SK-N-SH treated with all-trans-retinoic acid at 6 μM for 48 hours (cell line): ENCODE results near the gene BCL3.

Experiments used
- ATAC-seq: fragments of 200-7000 bp; cut with Tn5 transposase; 3 replicates; pipeline ENCODE4 v1.9.1; 2020; ENCODE audit warnings: mild to moderate bottlenecking, moderate library complexity
- ARNTL ChIP-seq: fragments of 450-650 bp; formaldehyde crosslinking; IDR thresholded peaks from 2 replicates; pipeline ENCODE4 v1.5.0; 2020; ENCODE audit warnings: low read depth, mild to moderate bottlenecking, moderate library complexity, borderline replicate concordance
- BACH2 ChIP-seq: fragments of 250-450 bp; sonication (Bioruptor Pico); IDR thresholded peaks from 2 replicates; pipeline ENCODE4 v1.9.0; 2021; ENCODE audit warnings: mild to moderate bottlenecking, borderline replicate concordance
- CREB5 ChIP-seq: fragments of 250-450 bp; sonication (Bioruptor Pico); IDR thresholded peaks from 2 replicates; pipeline ENCODE4 v1.5.1; 2020; ENCODE audit warnings: low read depth, mild to moderate bottlenecking, moderate library complexity
- CSDC2 ChIP-seq: fragments of 250-450 bp; sonication (Bioruptor Pico); IDR thresholded peaks from 2 replicates; pipeline ENCODE4 v1.5.0; 2020; ENCODE audit warnings: mild to moderate bottlenecking, moderate library complexity
- ESRRG ChIP-seq: fragments of 250-450 bp; sonication (Bioruptor Pico); IDR thresholded peaks from 2 replicates; pipeline ENCODE4 v1.6.1; 2021; ENCODE audit warnings: mild to moderate bottlenecking
- GLIS3 ChIP-seq: fragments of 250-450 bp; sonication (Bioruptor Pico); IDR thresholded peaks from 2 replicates; pipeline ENCODE4 v1.5.0; 2020; ENCODE audit warnings: mild to moderate bottlenecking, moderate library complexity
- ISL1 ChIP-seq: fragments of 250-450 bp; sonication (Bioruptor Pico); IDR thresholded peaks from 2 replicates; pipeline ENCODE4 v2.1.2; 2022; ENCODE audit warnings: mild to moderate bottlenecking, moderate library complexity
- OSR1 ChIP-seq: fragments of 250-450 bp; sonication (Bioruptor Pico); IDR thresholded peaks from 2 replicates; pipeline ENCODE4 v1.8.0; 2022; ENCODE audit warnings: moderate library complexity, mild to moderate bottlenecking, inconsistent platforms
- RARB ChIP-seq: fragments of 250-450 bp; sonication (Bioruptor Pico); IDR thresholded peaks from 2 replicates; pipeline ENCODE4 v1.8.0; 2021; ENCODE audit warnings: mild to moderate bottlenecking, moderate library complexity
- SNAI2 ChIP-seq: fragments of 250-450 bp; sonication (Bioruptor Pico); IDR thresholded peaks from 2 replicates; pipeline ENCODE4 v1.5.0; 2020; ENCODE audit warnings: mild to moderate bottlenecking, moderate library complexity
- ZC3H10 ChIP-seq: fragments of 250-450 bp; sonication (Bioruptor Pico); IDR thresholded peaks from 2 replicates; pipeline ENCODE4 v1.5.1; 2021; ENCODE audit warnings: mild to moderate bottlenecking, moderate library complexity
- ZFP3 ChIP-seq: fragments of 250-450 bp; sonication (Bioruptor Pico); IDR thresholded peaks from 2 replicates; pipeline ENCODE4 v1.5.0; 2020; ENCODE audit warnings: mild to moderate bottlenecking, moderate library complexity
- ZFP30 ChIP-seq: fragments of 450-650 bp; formaldehyde crosslinking; IDR thresholded peaks from 2 replicates; pipeline ENCODE4 v1.5.0; 2022; ENCODE audit warnings: mild to moderate bottlenecking, moderate library complexity
- ZNF565 ChIP-seq: fragments of 450-650 bp; formaldehyde crosslinking; conservative IDR thresholded peaks from 2 replicates; pipeline ENCODE4 v1.5.0; 2020; ENCODE audit warnings: low read depth, mild to moderate bottlenecking, moderate library complexity
- ZNF70 ChIP-seq: fragments of 450-650 bp; formaldehyde crosslinking; IDR thresholded peaks from 2 replicates; pipeline ENCODE4 v1.5.0; 2020; ENCODE audit warnings: mild to moderate bottlenecking, moderate library complexity
- TF ChIP-seq, protein P1 (sequence below): fragments of 250-450 bp; sonication (Bioruptor Pico); IDR thresholded peaks from 2 replicates; pipeline ENCODE4 v1.8.0; 2020; ENCODE audit warnings: mild to moderate bottlenecking, moderate library complexity, borderline replicate concordance
- TF ChIP-seq, protein P2 (sequence below): fragments of 250-450 bp; sonication (Bioruptor Pico); IDR thresholded peaks from 2 replicates; pipeline ENCODE4 v1.5.0; 2020; ENCODE audit warnings: mild to moderate bottlenecking, moderate library complexity

BCL3 gene

GRCh38 chr19:44752123-44752815 lies 3.8 kb downstream of the BCL3 start:
- TF ChIP-seq CSDC2 (CRISPR knock-in tag) (no peak), RARB (CRISPR knock-in tag) (no peak), ZNF70 (CRISPR knock-in tag) (no peak), ZNF565 (CRISPR knock-in tag) (no peak)
- TF ChIP-seq, protein P1, sequence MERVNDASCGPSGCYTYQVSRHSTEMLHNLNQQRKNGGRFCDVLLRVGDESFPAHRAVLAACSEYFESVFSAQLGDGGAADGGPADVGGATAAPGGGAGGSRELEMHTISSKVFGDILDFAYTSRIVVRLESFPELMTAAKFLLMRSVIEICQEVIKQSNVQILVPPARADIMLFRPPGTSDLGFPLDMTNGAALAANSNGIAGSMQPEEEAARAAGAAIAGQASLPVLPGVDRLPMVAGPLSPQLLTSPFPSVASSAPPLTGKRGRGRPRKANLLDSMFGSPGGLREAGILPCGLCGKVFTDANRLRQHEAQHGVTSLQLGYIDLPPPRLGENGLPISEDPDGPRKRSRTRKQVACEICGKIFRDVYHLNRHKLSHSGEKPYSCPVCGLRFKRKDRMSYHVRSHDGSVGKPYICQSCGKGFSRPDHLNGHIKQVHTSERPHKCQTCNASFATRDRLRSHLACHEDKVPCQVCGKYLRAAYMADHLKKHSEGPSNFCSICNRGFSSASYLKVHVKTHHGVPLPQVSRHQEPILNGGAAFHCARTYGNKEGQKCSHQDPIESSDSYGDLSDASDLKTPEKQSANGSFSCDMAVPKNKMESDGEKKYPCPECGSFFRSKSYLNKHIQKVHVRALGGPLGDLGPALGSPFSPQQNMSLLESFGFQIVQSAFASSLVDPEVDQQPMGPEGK (CRISPR knock-in tag): no peak
- TF ChIP-seq, protein P2, sequence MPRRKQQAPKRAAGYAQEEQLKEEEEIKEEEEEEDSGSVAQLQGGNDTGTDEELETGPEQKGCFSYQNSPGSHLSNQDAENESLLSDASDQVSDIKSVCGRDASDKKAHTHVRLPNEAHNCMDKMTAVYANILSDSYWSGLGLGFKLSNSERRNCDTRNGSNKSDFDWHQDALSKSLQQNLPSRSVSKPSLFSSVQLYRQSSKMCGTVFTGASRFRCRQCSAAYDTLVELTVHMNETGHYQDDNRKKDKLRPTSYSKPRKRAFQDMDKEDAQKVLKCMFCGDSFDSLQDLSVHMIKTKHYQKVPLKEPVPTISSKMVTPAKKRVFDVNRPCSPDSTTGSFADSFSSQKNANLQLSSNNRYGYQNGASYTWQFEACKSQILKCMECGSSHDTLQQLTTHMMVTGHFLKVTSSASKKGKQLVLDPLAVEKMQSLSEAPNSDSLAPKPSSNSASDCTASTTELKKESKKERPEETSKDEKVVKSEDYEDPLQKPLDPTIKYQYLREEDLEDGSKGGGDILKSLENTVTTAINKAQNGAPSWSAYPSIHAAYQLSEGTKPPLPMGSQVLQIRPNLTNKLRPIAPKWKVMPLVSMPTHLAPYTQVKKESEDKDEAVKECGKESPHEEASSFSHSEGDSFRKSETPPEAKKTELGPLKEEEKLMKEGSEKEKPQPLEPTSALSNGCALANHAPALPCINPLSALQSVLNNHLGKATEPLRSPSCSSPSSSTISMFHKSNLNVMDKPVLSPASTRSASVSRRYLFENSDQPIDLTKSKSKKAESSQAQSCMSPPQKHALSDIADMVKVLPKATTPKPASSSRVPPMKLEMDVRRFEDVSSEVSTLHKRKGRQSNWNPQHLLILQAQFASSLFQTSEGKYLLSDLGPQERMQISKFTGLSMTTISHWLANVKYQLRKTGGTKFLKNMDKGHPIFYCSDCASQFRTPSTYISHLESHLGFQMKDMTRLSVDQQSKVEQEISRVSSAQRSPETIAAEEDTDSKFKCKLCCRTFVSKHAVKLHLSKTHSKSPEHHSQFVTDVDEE (CRISPR knock-in tag): no peak
- ATAC-seq: no peak

DNA sequence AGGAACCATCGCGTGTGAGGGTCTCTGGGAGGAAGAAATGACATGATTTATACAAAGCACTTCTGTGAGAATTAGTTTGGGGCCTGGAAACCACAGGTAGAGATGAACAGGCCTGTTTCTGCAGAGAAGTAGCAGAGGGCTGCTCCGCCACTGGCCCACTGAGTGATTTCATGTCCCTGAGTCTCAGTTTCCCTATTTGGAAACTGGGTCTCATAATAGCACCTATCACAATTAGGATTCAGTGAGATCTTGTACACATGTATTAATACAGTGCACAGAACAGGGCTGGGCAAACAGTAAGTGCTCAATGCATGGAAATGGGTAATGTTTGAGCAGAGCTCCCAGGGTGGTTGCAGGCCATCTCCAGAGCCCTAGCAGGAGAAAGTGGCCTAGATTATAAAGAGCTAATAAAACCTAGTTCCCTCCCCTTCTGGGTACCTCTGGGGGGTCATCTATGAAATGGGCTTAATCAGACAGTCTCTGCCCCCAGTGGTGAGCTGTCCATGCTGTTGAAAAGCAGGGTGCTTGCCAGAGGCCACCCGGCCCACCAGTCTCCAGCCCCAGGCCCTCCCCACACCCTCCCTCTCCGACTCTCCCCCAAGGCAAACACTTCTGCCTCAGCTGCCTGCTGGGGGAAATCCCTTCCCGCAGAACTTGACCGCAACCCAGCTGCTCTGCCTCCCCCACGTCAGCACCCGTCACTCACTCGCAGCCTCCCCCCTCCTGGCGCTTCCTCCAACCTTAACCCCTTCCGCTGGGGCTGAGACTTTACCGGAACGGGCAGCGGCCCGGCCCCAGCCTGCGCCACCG lies 4.5 kb downstream of the BCL3 start:
- ATAC-seq: peak; percentile 69
- no peak for TF ChIP-seq OSR1 (CRISPR knock-in tag)
- TF ChIP-seq, protein P1 (CRISPR knock-in tag): peak; percentile 95; the same call in 1 of the 2 replicates

DNA sequence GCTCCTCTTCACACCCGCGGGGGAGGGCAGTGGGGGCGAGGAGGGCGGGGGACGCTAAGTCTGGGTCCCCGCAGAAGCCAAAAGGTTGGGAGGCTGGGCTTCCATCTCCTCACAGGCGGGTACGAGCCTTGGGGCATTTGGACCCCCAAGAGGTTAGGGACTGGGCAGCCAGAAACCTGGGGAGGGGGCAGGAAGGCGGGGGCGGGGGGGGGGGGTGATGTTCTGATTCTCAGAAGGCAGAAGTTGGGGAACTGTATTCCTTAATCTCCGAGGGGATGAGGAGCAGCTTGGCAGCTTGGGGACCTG lies 5.1 kb downstream of the BCL3 start:
- TF ChIP-seq ZFP3 (CRISPR knock-in tag) (no peak), SNAI2 (CRISPR knock-in tag) (no peak), ARNTL (CRISPR knock-in tag) (no peak), ZFP30 (no peak), ESRRG (CRISPR knock-in tag) (no peak), ISL1 (no peak), GLIS3 (CRISPR knock-in tag) (no peak)
- TF ChIP-seq, protein P1 (CRISPR knock-in tag): 0 out of 2 replicates have a peak, but pooled peaks have one; percentile 3
- TF ChIP-seq, all 23 proteins: peak for 1
- ATAC-seq: no peak

DNA sequence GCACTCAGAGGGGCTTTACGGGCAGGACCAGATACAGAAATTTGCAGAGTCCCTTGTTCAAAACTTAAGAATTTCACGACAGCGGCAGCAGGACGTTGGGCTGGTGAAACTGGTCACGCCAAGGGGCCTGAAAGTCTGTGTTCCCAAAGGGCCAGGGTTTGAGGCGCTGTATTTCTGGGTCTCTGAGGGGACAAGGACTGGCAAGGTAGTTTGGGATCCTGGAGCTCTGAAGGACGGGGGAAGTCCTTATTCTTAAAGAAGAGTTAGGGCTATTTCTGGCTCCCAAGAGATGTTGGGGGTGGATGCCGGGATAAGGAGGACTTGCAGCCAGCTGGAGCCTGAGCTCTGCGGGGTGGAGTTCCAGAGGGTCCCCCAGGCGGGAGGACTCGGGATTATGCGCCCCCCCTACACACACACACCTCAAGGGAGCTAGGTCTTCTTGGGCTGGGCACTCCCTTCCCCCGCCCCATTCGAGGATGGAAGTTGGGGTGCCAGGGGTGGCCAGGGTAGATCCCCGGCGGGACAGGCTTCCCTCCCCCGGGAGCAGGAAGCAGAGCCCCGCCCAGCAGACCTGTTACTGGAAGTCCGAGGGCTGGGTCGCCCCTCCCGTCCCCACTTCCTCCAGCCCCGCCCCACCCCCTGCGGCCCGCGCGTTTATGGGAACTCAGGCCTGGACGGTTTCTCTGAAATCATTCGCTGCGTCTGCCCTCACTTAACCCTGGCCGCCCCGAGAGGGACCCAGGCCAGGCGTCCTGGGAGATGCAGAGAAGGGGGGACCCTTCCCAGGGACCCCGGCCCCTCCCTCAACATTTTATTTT lies 5.6 kb downstream of the BCL3 start:
- TF ChIP-seq ZC3H10 (CRISPR knock-in tag): no peak
- no peak for TF ChIP-seq ZNF565 (CRISPR knock-in tag)
- TF ChIP-seq ZFP3 (CRISPR knock-in tag): no peak
- no peak for TF ChIP-seq BACH2 (CRISPR knock-in tag)
- no peak for TF ChIP-seq CREB5 (CRISPR knock-in tag)
- TF ChIP-seq, protein P1 (CRISPR knock-in tag): no peak
- TF ChIP-seq RARB (CRISPR knock-in tag): no peak
- ATAC-seq: peak; percentile 63
